IPS-11a (cell line): Measurements from ENCODE around the gene PARL.
A peak's percentile ranks its signal among the peaks of the same experiment; 100 is the strongest.
"Not testable (repeated sequence)": the region's sequence is repeated elsewhere in the genome, so short reads cannot be mapped to it uniquely, and the experiment has no call there.

Experiments used
- H3K4me3 ChIP-seq: one replicate; pipeline ENCODE4 v1.5.1; 2013; ENCODE audit warnings: low read depth, low read length, control low read depth

Gene PARL

DNA sequence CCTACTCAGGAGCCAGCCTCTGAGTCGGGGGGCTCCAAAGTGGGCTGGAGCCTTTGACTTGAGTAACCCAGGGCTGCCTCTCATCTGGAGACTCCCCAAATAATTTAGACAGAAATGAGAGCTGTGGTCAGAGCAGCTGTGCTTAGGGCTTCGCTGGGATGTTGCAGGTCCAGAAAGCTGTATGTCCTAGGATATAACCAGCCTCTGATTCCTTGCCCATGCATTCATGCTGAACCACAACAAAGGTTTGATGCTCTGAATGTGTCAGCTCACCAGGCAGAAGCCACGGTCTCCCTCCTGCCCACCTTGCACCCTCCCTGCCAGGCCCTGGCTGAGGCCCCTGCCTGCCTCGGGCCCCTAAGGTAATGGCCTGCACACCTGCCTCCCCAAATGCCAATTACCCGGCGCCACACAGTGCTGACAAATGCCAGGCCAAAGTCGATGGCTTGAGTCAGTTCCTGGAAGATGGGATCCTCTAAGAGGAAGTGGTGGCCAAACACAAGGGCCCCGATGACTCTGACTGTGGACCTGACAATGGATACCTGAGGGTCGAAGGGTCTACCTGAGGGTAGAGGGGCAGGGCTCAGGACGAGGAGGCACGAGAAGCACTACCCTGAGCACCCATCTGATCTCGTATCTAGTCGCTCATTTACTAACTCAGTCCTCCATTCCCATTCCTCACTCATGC lies 21.7 kb upstream of the PARL start:
- no peak overlapping the region for H3K4me3 ChIP-seq

DNA sequence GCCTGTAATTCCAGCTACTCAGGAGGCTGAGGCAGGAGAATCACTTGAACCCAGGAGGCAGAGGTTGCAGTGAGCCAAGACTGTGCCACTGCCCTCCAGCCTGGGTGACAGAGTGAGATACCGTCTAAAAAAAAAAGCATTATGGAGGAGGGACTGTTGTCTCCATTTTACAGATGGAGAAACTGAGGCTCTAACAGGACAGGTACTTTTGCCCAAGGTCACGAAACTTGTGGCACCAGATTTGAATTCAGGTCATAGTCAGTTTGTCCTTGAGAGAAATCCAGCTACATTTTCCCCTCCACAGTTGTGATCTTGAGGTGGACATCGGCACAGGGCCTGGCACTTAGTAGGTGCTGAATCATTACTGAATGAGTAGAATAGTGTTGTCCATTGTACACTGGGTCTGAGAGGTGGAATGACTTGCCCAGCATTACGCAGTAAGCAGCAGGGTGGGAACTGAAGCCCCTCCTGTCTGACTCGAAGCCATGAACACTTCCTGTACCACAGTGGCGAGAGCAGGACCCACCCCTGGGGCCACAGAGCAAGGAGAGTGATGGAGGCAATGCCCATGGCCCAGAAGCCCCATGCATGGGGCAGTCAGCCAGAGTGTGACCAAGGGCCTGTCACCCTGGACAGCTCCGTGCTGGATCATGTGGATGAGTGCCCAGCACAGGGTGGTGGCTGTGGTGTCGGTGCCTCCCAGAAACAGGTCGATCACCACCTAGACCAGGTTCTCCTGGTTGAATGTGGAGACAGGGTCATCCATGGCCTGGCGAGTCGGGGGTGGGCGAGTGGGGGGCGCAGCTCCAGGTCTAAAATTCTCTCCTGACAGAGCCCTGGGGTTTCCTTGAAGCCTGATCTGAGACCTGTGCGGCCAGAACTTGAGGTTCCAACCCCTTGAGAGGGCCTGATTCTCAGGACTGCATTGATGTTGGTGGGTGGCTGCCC lies 20.4 kb upstream of the PARL start:
- H3K4me3 ChIP-seq, result no peak overlapping the region

DNA sequence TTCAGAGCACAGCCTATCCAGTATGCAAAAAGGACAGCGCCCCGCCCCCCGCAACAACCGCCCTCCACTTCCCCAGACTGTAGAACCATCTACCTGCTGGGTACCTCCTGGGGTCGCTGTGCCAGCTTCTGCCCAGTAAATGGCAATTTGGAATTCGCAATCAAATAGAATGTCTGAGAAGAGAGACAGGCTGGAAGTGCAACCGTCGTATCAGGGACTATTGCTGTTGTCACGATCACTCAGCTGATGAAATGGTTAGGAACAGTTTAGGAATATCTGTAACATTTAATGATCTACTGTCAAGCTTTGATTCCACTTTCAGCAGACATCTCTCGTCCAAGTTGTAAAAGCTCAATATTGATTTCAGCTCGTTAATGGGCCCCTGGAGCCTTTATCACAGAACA lies 13.3 kb upstream of the PARL start:
- no peak overlapping the region for H3K4me3 ChIP-seq

DNA sequence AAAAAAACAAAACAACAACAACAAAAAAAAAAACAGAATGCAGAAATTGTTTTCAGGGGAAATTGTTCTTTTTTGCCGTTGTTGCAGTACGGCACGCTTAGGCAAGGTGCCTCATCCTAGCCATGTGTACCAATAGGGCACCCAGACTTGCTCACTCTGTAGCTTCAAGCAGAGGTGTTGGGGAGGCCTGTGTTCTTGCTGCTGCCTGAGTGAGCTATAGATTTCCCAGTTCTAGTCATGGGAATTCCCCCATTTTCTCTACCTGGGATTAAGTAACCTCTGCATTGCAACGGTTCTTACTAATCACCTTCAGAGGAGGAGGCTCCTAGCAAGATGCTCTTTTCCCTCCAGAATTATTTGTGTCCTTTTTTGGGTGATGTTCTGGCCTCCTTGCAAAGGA lies 12.9 kb upstream of the PARL start:
- H3K4me3 ChIP-seq, result no peak overlapping the region

DNA sequence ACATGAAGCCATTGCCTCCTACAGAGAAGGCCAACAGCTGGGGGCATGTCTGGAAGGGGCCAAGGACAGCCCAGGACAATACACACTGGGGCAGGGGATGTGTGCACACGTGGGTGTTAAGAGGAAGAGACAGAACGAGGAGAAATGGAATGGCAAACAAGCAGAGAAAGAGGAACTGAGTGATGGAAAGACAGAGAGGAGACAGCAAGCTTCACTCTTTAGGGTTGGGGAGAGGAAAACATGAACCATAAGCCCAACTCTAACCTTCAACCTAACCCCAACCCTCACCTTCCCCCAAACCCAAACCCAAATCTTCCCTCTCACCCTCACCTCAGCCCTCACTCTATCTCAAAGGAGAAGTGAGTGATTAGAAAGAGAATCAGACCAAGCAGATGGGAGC lies 11.9 kb upstream of the PARL start:
- no peak overlapping the region for H3K4me3 ChIP-seq

DNA sequence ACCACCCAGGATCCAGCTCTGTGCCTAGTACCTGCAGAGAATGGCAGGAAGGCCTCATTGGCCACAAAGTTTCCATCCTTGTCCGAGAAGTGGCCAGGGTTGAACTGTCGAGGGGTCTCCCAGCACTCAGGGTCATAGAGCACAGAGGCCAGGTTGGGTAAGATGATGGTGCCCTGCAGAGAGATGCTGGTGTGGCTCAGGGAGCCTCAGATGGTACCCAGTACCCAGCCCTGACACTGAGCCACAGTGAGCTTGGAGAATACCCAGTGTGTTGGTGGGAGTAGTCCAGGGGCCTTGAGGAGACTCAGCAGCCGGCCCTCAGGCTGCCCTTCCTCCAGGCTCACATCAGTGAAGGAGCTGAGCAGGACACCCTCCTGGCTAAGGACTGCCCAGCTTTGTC lies 11.5 kb upstream of the PARL start:
- H3K4me3 ChIP-seq, result no peak overlapping the region

DNA sequence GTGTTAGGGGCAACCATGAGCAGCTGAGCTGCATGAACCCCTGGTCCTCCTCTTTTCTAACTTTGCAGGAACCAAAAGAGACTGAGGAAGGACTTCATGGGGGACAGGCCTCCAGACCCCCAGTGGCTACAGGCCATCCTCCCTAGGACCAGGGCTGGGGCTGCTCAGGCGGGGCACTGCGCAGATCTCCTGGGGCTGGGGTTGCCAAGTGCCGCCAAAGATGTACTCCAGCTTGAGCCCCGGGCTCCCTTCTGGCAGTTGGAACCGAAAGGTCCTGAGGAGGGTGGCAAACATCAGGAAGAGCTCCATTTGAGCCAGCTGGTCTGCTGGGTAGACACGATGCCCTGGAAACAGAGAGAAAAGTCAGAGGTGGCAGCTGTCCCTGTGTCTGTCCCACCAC lies 11.1 kb upstream of the PARL start:
- no peak overlapping the region for H3K4me3 ChIP-seq

DNA sequence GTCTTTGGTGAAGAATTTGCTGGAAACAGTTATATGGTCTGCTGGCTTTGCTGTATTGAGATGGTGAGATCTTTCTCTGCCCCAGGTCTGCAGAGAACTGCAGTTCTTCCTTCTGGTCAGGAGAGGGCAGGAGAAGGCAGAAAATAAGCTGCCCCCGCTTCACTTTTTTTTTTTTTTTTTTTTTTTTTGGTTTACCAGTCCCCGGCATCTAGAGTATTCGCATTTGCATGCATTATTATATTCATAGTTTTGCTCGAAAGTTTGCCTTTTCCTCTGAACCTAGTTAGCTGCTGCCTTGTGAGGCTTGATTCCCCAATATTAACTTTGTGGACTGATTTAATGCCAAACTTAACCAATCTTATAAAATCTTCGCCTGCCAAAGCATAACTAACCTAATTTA lies 10.6 kb upstream of the PARL start:
- no peak overlapping the region for H3K4me3 ChIP-seq

DNA sequence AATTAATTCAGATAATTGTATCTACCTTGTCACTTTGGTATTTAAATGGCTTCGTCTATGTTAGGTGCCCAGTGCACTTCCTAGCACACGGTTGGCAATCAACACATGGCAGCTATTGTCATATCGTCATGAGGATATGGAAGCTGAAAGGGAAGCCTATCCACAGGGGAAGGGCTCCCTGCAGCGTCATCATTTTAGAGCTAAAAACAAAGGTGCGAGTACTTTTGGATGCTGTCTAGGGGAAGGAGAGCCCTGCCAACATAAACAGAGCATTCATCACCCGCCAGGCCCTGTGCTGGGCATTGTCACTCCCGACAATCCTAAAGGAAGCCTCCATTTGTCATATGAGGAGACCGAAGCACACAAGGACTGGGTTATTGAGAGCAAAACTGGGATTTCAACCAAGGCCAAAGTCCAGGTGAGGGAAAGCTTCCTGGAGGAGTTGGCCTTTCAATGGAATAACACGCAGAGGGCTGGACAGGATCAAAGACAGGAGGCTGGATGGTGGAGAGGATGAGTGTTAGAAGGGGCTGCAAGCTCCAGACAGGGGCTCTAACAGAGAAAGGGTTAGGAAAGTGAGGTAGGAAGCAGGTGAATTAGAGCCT lies 8.0 kb upstream of the PARL start:
- no peak overlapping the region for H3K4me3 ChIP-seq

DNA sequence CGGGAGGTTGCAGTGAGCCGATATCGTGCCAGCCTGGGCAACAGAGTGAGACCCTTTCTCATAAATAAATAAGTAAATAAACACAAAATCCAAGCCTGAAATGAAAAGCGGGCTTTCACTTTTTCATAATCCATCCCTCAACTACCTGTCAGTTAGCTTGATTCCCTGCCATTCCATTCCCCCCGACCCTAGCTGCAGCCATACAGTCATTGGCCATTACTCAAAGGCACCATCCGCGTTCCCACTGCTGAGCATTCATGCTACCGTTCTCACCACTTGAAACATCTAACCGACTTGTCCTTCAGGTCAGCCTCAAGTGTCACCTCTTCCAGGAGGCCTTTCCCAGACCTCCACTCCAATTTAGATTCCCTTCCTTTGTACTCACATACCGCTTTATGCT lies 1.1 kb upstream of the PARL start:
- no peak overlapping the region for H3K4me3 ChIP-seq

DNA sequence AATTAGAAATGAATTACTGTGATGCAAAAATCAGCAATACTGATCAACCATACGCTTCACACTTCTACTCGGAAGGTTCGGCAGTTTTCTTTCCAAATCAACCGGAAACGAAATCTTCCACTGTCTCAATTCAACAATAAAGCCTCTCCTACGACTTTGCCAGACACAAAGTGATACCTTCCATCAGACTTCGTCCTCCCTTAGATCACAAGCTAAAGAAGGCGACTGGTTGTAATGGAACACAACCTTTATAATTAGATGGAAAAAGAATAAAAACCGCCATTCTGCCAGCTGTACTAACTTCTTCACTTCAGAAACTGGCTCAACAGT lies 618 bp downstream of the PARL start:
- H3K4me3 ChIP-seq, result peak overlapping the region; percentile 98

DNA sequence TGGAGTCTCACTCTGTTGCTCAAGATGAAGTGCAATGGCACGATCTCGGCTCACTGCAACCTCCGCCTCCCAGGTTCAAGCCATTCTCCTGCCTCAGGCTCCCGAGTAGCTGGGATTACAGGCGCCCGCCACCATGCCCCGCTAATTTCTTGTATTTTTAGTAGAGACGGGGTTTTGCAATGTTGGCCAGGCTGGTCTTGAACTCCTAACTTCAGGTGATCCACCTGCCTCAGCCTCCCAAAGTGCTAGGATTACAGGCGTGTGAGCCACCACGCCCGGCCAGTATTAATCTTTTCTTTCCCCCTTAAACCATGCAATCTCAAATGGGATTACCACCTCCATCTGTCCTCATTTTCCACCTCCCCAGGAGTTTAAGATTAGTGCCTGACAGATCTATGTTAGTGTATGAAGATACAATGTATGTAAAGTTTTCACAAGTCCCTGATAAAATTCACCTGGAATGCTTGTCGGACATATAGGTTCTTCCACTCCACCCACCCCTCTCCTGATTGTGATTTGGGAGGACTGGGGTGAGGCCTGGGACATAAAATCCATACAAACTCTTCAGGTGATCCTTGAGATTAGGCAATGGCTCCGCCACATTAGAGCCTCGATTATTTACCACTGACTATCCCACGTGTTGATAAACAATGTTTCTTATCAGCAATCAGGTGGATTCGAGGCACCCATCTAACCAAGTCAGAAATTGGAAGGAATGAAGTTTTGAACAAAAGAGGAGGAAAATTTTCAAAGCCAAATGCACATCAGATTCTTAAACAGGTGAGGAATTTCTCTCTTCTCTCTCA lies 1.2 kb downstream of the PARL start:
- H3K4me3 ChIP-seq, result peak overlapping the region; percentile 98

DNA sequence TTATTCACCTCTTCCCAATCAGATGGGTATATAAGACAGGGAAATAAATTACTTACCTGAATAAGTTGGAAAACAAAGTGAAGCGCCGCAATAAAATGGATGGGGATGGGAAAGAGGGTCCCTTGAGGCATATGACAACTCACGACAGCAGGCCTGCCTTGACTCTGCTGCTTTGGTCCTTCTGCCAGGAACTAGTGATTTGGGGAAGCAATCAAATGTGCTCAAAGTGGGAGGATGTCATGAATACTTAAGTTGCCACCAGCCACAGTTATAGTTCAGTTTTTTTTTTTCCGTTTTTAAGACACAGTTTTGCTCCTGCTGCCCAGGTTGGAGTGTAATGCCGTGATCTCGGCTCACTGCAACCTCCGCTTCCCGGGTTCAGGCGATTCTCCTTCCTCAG lies 4.6 kb downstream of the PARL start:
- H3K4me3 ChIP-seq, result no peak overlapping the region

DNA sequence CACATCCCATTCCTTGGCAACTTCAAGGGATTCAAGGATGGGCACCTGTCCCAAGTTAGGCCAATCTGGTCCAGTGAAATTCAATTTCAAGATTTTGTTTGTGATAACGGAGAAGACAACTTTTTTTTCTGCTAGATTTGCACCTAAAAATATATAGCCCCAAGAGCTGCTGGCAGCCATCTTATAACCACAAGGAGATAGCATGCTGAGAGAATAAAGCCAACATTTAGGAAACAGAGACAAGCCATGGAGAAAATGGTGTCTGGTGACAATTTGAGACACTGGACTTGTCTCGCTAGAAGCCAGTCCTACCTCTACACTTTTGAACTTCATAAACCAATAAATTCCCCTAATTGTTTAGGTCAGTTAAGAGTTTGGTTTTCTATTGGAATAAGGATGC lies 5.4 kb downstream of the PARL start:
- no peak overlapping the region for H3K4me3 ChIP-seq

DNA sequence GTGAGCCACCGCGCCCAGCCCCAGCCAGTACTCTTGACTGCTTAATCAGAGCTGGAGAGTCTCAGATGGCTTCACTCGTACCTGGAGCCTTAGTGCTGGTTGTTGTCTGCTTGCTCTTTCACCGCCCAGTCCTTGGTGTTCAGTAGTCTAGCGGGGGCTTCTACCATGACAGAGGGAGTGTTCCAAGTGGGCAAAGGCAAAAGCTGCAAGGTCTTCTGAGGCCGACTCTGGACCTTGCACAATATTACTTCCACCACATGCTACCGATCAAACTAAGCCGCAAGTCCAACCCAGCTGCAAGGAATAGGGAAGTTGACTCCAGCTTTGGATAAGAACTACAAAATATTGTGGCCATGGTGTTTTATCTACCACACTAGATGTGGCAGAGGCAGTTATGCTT lies 6.6 kb downstream of the PARL start:
- H3K4me3 ChIP-seq, result no peak overlapping the region

DNA sequence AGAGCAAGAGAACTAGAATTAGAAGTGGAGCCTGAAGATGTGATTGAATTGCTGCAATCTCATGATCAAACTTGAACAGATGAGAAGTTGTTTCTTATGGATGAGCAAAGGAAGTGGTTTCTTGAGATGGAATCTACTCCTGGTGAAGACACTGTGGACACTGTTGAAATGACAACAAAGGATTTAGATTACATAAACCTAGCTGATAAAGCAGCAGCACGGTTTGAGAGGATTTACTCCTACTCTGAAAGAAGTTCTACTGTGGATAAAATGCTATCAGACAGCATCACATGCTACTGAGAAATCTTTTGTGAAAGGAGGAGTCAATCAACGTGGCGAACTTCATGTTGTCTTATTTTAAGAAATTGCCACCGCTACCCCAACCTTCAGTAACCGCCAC lies 7.5 kb downstream of the PARL start:
- not testable (repeated sequence) for H3K4me3 ChIP-seq

DNA sequence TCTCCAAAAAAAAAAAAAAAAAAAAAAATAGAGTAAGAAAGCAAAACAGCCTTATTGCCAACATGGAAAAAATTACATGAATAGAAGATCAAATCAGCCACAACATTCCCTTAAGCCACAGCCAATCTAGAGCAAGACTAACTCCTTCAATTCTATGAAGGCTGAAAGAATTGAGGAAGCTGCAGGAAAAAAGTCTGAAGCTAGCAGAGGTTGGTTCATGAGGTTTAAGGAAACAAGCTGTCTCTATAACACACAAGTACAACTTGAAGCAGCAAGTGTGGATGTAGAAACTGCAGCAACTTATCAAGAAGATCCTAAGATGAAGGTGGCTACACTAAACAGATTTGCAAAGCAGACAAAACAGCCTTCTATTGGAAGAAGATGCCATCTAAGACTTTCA lies 9.3 kb downstream of the PARL start:
- H3K4me3 ChIP-seq, result no peak overlapping the region

DNA sequence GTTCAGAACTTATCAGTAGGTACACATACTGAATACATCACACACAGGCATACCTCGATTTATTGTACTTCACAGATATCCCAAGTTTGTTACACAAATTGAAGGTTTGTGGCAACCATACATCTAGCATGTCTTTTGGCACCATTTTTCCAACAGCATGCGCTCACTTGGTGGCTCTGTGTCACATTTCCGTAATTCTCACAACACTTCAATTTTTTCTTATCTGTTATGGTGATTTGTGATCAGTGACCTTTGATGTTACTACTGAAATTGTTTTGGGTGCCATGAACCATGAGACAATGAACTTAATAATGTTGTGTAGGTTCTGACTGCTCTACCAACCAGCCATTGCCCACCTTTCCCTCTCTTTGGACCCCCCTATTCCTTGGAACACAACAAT lies 10.8 kb downstream of the PARL start:
- no peak overlapping the region for H3K4me3 ChIP-seq

DNA sequence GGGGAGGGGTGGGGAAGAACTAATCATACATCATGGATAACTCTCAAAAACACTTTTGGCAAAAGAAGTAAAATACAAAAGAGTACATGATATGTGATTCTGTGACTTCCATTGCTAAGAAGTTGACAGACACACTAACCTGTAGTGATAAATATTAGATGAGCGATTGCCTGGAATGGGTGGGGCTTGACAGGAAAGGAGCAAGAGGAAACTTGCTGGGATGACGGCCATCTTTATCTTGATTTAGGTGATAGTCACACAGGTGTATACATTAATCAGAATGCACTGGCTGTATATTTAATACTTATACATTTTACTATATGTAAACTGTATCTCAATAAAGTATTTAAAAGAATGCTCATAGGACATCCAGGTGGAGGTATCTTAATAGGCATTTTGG lies 13.1 kb downstream of the PARL start:
- H3K4me3 ChIP-seq, result no peak overlapping the region

DNA sequence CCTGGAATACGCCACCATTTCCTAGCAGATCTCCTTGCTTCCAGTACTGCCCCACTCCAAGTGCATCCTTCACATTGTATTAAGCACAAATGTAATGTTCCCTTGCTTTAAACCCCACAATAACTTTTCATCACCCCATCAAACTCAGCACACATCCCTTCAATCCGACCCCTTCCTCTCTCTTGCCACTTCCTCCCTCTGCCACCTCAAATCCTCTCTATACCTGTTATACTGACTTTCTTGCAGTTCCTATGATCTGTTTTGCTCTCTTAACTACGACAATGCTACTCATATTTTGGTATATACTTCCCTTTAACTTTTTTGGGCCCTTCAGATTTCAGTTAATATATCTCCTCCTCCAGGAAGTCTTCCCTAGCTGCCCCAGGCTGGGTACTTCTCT lies 14.1 kb downstream of the PARL start:
- H3K4me3 ChIP-seq, result no peak overlapping the region

DNA sequence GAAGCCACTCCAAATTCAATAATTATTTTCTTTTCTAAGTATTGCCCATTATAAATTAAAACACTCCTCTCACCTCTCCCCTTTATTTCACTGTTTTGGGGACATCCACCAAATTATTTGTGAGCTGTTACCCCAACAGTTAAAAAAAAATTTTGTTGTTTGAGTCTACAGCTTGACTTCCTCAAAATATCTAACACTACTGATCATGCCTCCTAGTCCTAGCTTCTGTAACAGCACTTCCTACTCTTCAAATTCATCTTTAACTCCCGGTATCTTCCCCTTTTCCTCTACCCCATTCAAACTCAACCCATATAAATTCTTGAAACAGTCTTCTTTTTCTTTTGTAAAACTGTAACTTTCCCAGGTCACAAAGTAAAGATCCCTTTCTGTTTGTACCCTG lies 15.9 kb downstream of the PARL start:
- no peak overlapping the region for H3K4me3 ChIP-seq
